HG02970 (cell line): ENCODE results near the gene PLA2G2E.
"Not testable (repeated sequence)": the region's sequence is repeated elsewhere in the genome, so short reads cannot be mapped to it uniquely, and the experiment has no call there.

Experiments
- ATAC-seq: cut with Tn5 transposase; IDR thresholded peaks from one replicate; pipeline ENCODE4 v1.9.1; 2021; ENCODE audit warnings: mild to moderate bottlenecking, moderate library complexity, moderate number of reproducible peaks; ENCODE audit not compliant: unreplicated experiment, low FRiP score

The PLA2G2E gene

GRCh38 chr1:19934336-19934735, 10.9 kb upstream of the PLA2G2E start:
- ATAC-seq = no peak

- ATAC-seq = no peak
Measured at GRCh38 chr1:19932866-19933265, 9.4 kb upstream of the PLA2G2E start.

GRCh38 chr1:19927130-19927421, 3.7 kb upstream of the PLA2G2E start:
- ATAC-seq = not testable (repeated sequence)

GRCh38 chr1:19926296-19927129, 3.1 kb upstream of the PLA2G2E start:
- no peak for ATAC-seq

GRCh38 chr1:19925342-19926070, 2.1 kb upstream of the PLA2G2E start:
- ATAC-seq = no peak

GRCh38 chr1:19923953-19924346, 533 bp upstream of the PLA2G2E start:
- no peak for ATAC-seq

GRCh38 chr1:19922015-19922688, 1.3 kb downstream of the PLA2G2E start:
- no peak for ATAC-seq

GRCh38 chr1:19921310-19921709, 2.1 kb downstream of the PLA2G2E start:
- no peak for ATAC-seq

- ATAC-seq = no peak
Measured at GRCh38 chr1:19920132-19920710, 3.2 kb downstream of the PLA2G2E start.

- ATAC-seq = no peak
Measured at GRCh38 chr1:19918057-19918456, 5.4 kb downstream of the PLA2G2E start.

GRCh38 chr1:19910650-19911049, 12.8 kb downstream of the PLA2G2E start:
- ATAC-seq = no peak

GRCh38 chr1:19909971-19910370, 13.4 kb downstream of the PLA2G2E start:
- ATAC-seq = no peak

GRCh38 chr1:19909392-19909791, 14.0 kb downstream of the PLA2G2E start:
- no peak for ATAC-seq

GRCh38 chr1:19907456-19907855, 16.0 kb downstream of the PLA2G2E start:
- ATAC-seq = no peak

GRCh38 chr1:19903621-19904020, 19.8 kb downstream of the PLA2G2E start:
- no peak for ATAC-seq

GRCh38 chr1:19901653-19902052, 21.8 kb downstream of the PLA2G2E start:
- ATAC-seq = no peak

- no peak for ATAC-seq
Measured at GRCh38 chr1:19894218-19894617, 29.2 kb downstream of the PLA2G2E start.

GRCh38 chr1:19893687-19894086, 29.7 kb downstream of the PLA2G2E start:
- no peak for ATAC-seq

- ATAC-seq = no peak
Measured at GRCh38 chr1:19892628-19893168, 30.7 kb downstream of the PLA2G2E start.

GRCh38 chr1:19892129-19892528, 31.3 kb downstream of the PLA2G2E start:
- no peak for ATAC-seq

GRCh38 chr1:19889656-19890055, 33.8 kb downstream of the PLA2G2E start:
- ATAC-seq = no peak
